ENCODE data around the gene SRD5A2. TPM values are rescaled to one million over a fixed set of nuclear protein-coding genes. Genes with fewer than 3 reads are reported as not detected.

SRD5A2 gene
- total RNA-seq, 1 experiment from 2014 or later, result not detected

Other genes with a start within 250 kb of the SRD5A2 start
- 0.48 and 0.88 TPM in 2 replicates for gene XDH, start 166.2 kb downstream of the SRD5A2 start, total RNA-seq (2014; rRNA removed; shearing (Covaris generic))